ENCODE results near the gene REN.

DNA sequence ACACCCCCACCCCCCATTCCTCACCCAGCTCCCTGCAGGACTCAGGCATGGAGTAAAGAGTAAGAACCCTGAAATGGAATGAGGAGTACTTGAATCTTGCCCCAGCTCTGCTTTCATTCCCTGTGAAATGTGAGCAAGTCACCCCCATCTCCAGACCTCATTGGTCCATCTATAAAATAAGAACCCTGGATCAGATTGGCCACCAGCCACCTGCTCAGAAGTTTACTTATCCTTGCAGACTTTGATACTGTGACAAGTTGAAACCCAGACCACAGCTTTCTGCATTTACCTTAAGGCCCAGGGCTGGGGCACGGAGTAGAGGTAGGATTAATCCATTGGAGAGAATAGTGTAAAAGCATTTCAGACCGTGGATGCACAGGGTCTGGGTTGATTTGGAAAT is 27.9 kb upstream of the REN start:
- no peak for TF ChIP-seq POLR2AphosphoS5 (IDR thresholded peaks at IDR 0.05)
- TF ChIP-seq, protein P1, sequence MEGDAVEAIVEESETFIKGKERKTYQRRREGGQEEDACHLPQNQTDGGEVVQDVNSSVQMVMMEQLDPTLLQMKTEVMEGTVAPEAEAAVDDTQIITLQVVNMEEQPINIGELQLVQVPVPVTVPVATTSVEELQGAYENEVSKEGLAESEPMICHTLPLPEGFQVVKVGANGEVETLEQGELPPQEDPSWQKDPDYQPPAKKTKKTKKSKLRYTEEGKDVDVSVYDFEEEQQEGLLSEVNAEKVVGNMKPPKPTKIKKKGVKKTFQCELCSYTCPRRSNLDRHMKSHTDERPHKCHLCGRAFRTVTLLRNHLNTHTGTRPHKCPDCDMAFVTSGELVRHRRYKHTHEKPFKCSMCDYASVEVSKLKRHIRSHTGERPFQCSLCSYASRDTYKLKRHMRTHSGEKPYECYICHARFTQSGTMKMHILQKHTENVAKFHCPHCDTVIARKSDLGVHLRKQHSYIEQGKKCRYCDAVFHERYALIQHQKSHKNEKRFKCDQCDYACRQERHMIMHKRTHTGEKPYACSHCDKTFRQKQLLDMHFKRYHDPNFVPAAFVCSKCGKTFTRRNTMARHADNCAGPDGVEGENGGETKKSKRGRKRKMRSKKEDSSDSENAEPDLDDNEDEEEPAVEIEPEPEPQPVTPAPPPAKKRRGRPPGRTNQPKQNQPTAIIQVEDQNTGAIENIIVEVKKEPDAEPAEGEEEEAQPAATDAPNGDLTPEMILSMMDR (IDR thresholded peaks at IDR 0.05; ENCODE audit: poor library complexity, severe bottlenecking) = no peak
- TF ChIP-seq EZH2 (IDR thresholded peaks at IDR 0.05; ENCODE audit: borderline replicate concordance, insufficient read depth, low read length, poor library complexity, severe bottlenecking) = no peak
- no peak for TF ChIP-seq RAD21 (conservative IDR thresholded peaks at IDR 0.05)
- no peak for TF ChIP-seq EP300 (conservative IDR thresholded peaks at IDR 0.05; ENCODE audit: poor library complexity, severe bottlenecking)
- TF ChIP-seq, protein P2, sequence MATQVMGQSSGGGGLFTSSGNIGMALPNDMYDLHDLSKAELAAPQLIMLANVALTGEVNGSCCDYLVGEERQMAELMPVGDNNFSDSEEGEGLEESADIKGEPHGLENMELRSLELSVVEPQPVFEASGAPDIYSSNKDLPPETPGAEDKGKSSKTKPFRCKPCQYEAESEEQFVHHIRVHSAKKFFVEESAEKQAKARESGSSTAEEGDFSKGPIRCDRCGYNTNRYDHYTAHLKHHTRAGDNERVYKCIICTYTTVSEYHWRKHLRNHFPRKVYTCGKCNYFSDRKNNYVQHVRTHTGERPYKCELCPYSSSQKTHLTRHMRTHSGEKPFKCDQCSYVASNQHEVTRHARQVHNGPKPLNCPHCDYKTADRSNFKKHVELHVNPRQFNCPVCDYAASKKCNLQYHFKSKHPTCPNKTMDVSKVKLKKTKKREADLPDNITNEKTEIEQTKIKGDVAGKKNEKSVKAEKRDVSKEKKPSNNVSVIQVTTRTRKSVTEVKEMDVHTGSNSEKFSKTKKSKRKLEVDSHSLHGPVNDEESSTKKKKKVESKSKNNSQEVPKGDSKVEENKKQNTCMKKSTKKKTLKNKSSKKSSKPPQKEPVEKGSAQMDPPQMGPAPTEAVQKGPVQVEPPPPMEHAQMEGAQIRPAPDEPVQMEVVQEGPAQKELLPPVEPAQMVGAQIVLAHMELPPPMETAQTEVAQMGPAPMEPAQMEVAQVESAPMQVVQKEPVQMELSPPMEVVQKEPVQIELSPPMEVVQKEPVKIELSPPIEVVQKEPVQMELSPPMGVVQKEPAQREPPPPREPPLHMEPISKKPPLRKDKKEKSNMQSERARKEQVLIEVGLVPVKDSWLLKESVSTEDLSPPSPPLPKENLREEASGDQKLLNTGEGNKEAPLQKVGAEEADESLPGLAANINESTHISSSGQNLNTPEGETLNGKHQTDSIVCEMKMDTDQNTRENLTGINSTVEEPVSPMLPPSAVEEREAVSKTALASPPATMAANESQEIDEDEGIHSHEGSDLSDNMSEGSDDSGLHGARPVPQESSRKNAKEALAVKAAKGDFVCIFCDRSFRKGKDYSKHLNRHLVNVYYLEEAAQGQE (IDR thresholded peaks at IDR 0.05; ENCODE audit: borderline replicate concordance) = no peak
- TF ChIP-seq TAF1 (IDR thresholded peaks at IDR 0.05; ENCODE audit: low read depth) = no peak
- TF ChIP-seq MXI1 (conservative IDR thresholded peaks at IDR 0.05; ENCODE audit: poor library complexity, severe bottlenecking) = no peak
- TF ChIP-seq SMC3 (conservative IDR thresholded peaks at IDR 0.05; ENCODE audit: poor library complexity) = no peak

Data from neural cell (in vitro differentiated cells).